ENCODE results near the gene MORC1.
"Not testable (repeated sequence)": the region's sequence is repeated elsewhere in the genome, so short reads cannot be mapped to it uniquely, and the experiment has no call there.

MORC1 gene

GRCh38 chr3:109117939-109118338 is at the start of gene MORC1:
Gene MORC1, minus strand, starts transcription at chr3:109118134. Its CDS starts 75 bp downstream, at chr3:109118059.
- no peak for DNase-seq (ENCODE audit: extremely low read depth in 1 of 2, low read depth in 1 of 2)

GRCh38 chr3:109165905-109166304 is 48.0 kb upstream of the MORC1 start:
- no peak for DNase-seq (ENCODE audit: extremely low read depth in 1 of 2, low read depth in 1 of 2)

GRCh38 chr3:109161487-109162123 is 43.7 kb upstream of the MORC1 start:
- DNase-seq (ENCODE audit: extremely low read depth in 1 of 2, low read depth in 1 of 2), result no peak

GRCh38 chr3:109155828-109156227 is 37.9 kb upstream of the MORC1 start:
- DNase-seq (ENCODE audit: extremely low read depth in 1 of 2, low read depth in 1 of 2), result no peak

GRCh38 chr3:109154979-109155378 is 37.0 kb upstream of the MORC1 start:
- no peak for DNase-seq (ENCODE audit: extremely low read depth in 1 of 2, low read depth in 1 of 2)

- DNase-seq (ENCODE audit: extremely low read depth in 1 of 2, low read depth in 1 of 2), result no peak
Observed at GRCh38 chr3:109152320-109152719, 34.4 kb upstream of the MORC1 start.

GRCh38 chr3:109149078-109149477 is 31.1 kb upstream of the MORC1 start:
- no peak for DNase-seq (ENCODE audit: extremely low read depth in 1 of 2, low read depth in 1 of 2)

GRCh38 chr3:109143646-109144045 is 25.7 kb upstream of the MORC1 start:
- DNase-seq (ENCODE audit: extremely low read depth in 1 of 2, low read depth in 1 of 2), result no peak

GRCh38 chr3:109140318-109140717 is 22.4 kb upstream of the MORC1 start:
- DNase-seq (ENCODE audit: extremely low read depth in 1 of 2, low read depth in 1 of 2), result no peak

- no peak for DNase-seq (ENCODE audit: extremely low read depth in 1 of 2, low read depth in 1 of 2)
Observed at GRCh38 chr3:109137761-109138160, 19.8 kb upstream of the MORC1 start.

GRCh38 chr3:109136523-109136922 is 18.6 kb upstream of the MORC1 start, which contains the start of gene C3orf85:
Gene C3orf85, plus strand, starts transcription at chr3:109136719. Its CDS starts 129 bp downstream, at chr3:109136848.
- no peak for DNase-seq (ENCODE audit: extremely low read depth in 1 of 2, low read depth in 1 of 2)

GRCh38 chr3:109133474-109133816 is 15.5 kb upstream of the MORC1 start:
- DNase-seq (ENCODE audit: extremely low read depth in 1 of 2, low read depth in 1 of 2), result not testable (repeated sequence)

GRCh38 chr3:109132801-109133473 is 15.0 kb upstream of the MORC1 start:
- no peak for DNase-seq (ENCODE audit: extremely low read depth in 1 of 2, low read depth in 1 of 2)

GRCh38 chr3:109131276-109131675 is 13.3 kb upstream of the MORC1 start:
- no peak for DNase-seq (ENCODE audit: extremely low read depth in 1 of 2, low read depth in 1 of 2)

GRCh38 chr3:109127553-109127952 is 9.6 kb upstream of the MORC1 start:
- no peak for DNase-seq (ENCODE audit: extremely low read depth in 1 of 2, low read depth in 1 of 2)

GRCh38 chr3:109125902-109126301 is 8.0 kb upstream of the MORC1 start:
- DNase-seq (ENCODE audit: extremely low read depth in 1 of 2, low read depth in 1 of 2), result no peak

GRCh38 chr3:109122690-109123089 is 4.8 kb upstream of the MORC1 start:
- DNase-seq (ENCODE audit: extremely low read depth in 1 of 2, low read depth in 1 of 2), result no peak

GRCh38 chr3:109118584-109118983 is 650 bp upstream of the MORC1 start:
- DNase-seq (ENCODE audit: extremely low read depth in 1 of 2, low read depth in 1 of 2), result no peak

- no peak for DNase-seq (ENCODE audit: extremely low read depth in 1 of 2, low read depth in 1 of 2)
Observed at GRCh38 chr3:109116031-109116430, 1.9 kb downstream of the MORC1 start.

GRCh38 chr3:109115451-109115850 is 2.5 kb downstream of the MORC1 start:
- no peak for DNase-seq (ENCODE audit: extremely low read depth in 1 of 2, low read depth in 1 of 2)

GRCh38 chr3:109114746-109115145 is 3.2 kb downstream of the MORC1 start:
- DNase-seq (ENCODE audit: extremely low read depth in 1 of 2, low read depth in 1 of 2), result no peak

- no peak for DNase-seq (ENCODE audit: extremely low read depth in 1 of 2, low read depth in 1 of 2)
Observed at GRCh38 chr3:109112946-109113760, 4.8 kb downstream of the MORC1 start.

All from stimulated activated CD8-positive, alpha-beta memory T cell treated with anti-CD3 and anti-CD28 coated beads, Interleukin-7, amount 100 ng/mL, for 48 hours (primary cell).